ENCODE measurements around the gene SLC27A1. TPM values are rescaled to one million over a fixed set of nuclear protein-coding genes. Genes with fewer than 3 reads are reported as not detected.
A peak's percentile ranks its signal among the peaks of the same experiment; 100 is the strongest.
"Not testable (repeated sequence)": the region's sequence is repeated elsewhere in the genome, so short reads cannot be mapped to it uniquely, and the experiment has no call there.

Gene SLC27A1
- total and polyA plus RNA-seq, 12 donors: 4.9 to 107 (median 56.0) TPM

DNA sequence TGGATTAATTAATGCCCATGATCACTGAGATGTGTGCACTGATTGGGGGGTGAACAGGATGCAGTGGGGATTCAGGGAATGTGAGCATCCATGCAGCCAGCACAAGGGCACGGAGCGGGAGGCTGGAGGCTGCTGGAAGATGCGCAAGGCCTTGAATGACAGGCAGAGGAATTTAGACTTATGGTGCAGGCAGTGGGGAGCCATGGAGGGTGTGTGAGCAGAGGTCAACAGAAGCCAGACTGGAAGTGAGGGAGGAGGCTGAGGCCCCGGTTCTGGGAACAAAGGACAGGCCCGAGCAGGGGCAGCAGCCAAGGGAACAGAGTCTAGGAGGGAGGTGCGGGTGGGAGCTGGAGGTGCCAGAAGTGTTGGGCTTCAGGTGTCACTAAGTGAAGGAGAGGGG is 77.8 kb downstream of the SLC27A1 start:
- TF ChIP-seq POLR2A (IDR thresholded peaks at IDR 0.05): no peak
- TF ChIP-seq, protein P1, sequence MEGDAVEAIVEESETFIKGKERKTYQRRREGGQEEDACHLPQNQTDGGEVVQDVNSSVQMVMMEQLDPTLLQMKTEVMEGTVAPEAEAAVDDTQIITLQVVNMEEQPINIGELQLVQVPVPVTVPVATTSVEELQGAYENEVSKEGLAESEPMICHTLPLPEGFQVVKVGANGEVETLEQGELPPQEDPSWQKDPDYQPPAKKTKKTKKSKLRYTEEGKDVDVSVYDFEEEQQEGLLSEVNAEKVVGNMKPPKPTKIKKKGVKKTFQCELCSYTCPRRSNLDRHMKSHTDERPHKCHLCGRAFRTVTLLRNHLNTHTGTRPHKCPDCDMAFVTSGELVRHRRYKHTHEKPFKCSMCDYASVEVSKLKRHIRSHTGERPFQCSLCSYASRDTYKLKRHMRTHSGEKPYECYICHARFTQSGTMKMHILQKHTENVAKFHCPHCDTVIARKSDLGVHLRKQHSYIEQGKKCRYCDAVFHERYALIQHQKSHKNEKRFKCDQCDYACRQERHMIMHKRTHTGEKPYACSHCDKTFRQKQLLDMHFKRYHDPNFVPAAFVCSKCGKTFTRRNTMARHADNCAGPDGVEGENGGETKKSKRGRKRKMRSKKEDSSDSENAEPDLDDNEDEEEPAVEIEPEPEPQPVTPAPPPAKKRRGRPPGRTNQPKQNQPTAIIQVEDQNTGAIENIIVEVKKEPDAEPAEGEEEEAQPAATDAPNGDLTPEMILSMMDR (IDR thresholded peaks at IDR 0.05): no peak
- no peak for DNase-seq
- intact Hi-C loops (cut with DNase I): no loop called here
- H3K36me3 ChIP-seq (replicated peaks in 1 of 2): no peaks in the 10 kb centered on the region
- no peak overlapping the region for H3K4me3 ChIP-seq
- no peaks in the 10 kb centered on the region for H3K27me3 ChIP-seq
- peaks cover 0 to 4% of the 10 kb centered on the region in 2 donors for H3K4me1 ChIP-seq (replicated peaks in 1 of 2)
- no peak overlapping the region for H3K27ac ChIP-seq
- no peaks in the 10 kb centered on the region for H3K9me3 ChIP-seq (replicated peaks in 1 of 3)
- 78 to 95% (median 87%) methylated on average over 6 of the region's 6 CpGs for WGBS, 4 donors

DNA sequence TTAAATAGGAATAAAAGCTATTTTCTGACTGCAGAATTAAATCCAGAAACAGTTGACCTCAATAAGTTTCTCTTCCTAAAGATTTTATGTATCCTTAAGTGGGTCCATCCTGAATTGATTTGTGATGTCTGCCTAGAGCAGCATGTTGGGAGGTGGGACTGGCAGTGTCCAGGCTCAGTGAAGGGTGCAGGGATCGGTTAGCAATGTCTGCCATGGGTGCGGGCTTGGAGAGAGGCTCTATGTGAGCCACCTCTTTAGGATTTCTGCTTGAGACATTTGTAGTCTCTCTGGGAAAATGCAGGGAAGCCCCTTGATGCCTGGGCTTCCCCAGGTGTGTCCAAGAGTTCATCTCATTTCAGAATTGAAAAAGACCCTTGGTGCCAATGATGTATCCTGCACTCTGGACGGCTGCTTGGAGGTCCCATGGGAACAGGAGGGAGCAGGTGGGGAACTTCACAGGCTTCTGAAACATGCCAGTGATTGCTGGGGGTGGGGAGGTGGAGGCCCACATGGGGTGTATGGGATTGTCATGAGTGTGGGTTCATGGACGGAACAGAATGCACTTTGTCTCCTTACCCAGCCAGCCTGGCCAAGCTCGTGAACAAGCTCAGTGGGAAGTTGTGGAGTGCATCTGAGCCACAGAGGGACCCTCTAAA is 78.9 kb downstream of the SLC27A1 start:
- no peak for DNase-seq
- no peak overlapping the region for H3K27ac ChIP-seq
- no peak overlapping the region for H3K4me3 ChIP-seq
- 67 to 84% (median 73%) methylated on average over 5 of the region's 5 CpGs for WGBS, 4 donors
- no peaks in the 10 kb centered on the region for H3K36me3 ChIP-seq (replicated peaks in 1 of 2)
- H3K27me3 ChIP-seq: no peaks in the 10 kb centered on the region
- intact Hi-C loops (cut with DNase I): no loop called here
- peaks cover 4 to 13% of the 10 kb centered on the region in 2 donors for H3K4me1 ChIP-seq (replicated peaks in 1 of 2)
- no peaks in the 10 kb centered on the region for H3K9me3 ChIP-seq (replicated peaks in 1 of 3)
- TF ChIP-seq, protein P1 (IDR thresholded peaks at IDR 0.05): no peak

DNA sequence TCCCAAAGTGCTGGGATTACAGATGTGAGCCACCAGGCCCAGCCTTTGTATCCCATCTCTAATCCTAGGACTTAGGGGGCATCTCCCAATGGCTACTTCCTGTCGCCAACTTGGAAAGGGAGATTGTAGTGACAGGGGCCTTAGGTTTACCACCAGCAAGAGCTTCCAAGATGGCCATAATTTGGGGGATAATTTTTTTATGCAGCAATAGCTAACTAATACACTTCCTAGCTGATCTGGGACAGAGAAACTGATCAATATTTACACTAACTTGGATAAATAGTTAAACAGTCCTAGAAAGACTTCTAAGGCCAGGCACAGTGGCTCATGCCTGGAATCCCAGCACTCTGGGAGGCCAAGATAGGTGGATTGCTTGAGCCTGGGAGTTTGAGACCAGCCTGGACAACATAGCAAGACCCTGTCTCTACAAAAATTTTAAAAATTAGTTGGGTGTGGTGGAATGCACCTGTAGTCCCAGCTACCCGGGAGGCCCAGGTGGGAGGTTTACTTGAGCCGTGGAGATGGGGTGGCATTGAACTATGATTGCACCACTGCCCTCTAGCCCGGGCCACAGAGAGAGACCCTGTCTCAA is 79.8 kb downstream of the SLC27A1 start:
- DNase-seq: no peak
- intact Hi-C loops (cut with DNase I): no loop called here
- 86 to 94% (median 92%) methylated on average over 4 of the region's 4 CpGs for WGBS, 4 donors
- TF ChIP-seq, protein P1 (IDR thresholded peaks at IDR 0.05): no peak
- TF ChIP-seq POLR2A (IDR thresholded peaks at IDR 0.05): no peak
- H3K36me3 ChIP-seq (replicated peaks in 1 of 2): no peaks in the 10 kb centered on the region
- H3K4me1 ChIP-seq (replicated peaks in 1 of 2): peaks cover 8 to 18% of the 10 kb centered on the region in 2 donors
- no peaks in the 10 kb centered on the region for H3K27me3 ChIP-seq
- H3K27ac ChIP-seq: no peak overlapping the region
- H3K9me3 ChIP-seq (replicated peaks in 1 of 3): no peaks in the 10 kb centered on the region
- no peak overlapping the region for H3K4me3 ChIP-seq

DNA sequence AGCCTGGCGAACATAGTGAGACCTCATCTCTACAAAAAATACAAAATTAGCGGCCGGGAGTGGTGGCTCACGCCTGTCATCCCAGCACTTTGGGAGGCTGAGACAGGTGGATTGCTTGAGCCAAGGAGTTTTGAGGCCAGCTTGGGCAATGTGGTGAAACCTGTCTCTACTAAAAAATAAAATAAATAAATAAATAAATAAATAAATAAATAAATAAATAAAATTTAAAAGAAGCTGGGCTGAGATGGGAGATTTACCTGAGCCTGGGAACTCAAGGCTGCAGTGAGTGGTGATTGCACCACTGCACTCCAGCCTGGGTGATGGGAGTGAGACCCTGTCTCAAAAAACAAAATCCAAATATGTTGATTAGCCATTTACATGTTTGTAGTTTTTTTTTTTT is 82.4 kb downstream of the SLC27A1 start:
- peak overlapping the region in 1 of 5 donors; percentile 84 for H3K27ac ChIP-seq
- H3K4me1 ChIP-seq (replicated peaks in 1 of 2): peaks cover 13 to 30% of the 10 kb centered on the region in 2 donors
- intact Hi-C loops (cut with DNase I); H3K4me3 ChIP-seq; H3K27me3 ChIP-seq; H3K9me3 ChIP-seq (replicated peaks in 1 of 3); H3K36me3 ChIP-seq (replicated peaks in 1 of 2); DNase-seq: not testable (repeated sequence)
- WGBS, 4 donors: 95 to 99% (median 97%) methylated on average over 4 of the region's 4 CpGs

DNA sequence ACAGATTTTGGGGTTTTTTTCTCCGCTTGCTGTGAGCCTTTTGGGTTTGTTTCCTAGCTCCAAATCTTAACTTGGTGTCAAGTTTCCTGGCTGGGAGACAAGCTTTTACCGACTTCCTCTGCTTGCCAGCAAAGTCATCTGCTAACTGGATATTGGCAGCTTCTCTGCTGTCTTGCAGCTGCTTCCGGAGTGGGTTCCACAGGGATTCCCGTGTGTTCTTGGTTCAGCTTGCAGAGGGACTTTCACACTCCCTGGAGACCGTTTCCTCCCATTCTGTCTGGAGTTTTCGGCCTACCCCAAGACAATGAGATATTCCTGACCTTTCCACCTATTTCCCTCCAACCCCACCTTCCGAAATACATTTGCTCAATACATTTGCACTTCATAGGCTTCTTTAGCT is 82.9 kb downstream of the SLC27A1 start:
- H3K27ac ChIP-seq: peak overlapping the region in 4 of 5 donors; percentile 30 to 84 (median 64)
- peak; percentile 69 to 93 (median 87) for DNase-seq

More for the DNA sequence above, 82.9 kb downstream of the SLC27A1 start:
- no peaks in the 10 kb centered on the region for H3K9me3 ChIP-seq (replicated peaks in 1 of 3)
- 15 to 31% (median 24%) methylated on average over 7 of the region's 7 CpGs for WGBS, 4 donors
- H3K4me1 ChIP-seq (replicated peaks in 1 of 2): peaks cover 13 to 30% of the 10 kb centered on the region in 2 donors
- H3K27me3 ChIP-seq: no peaks in the 10 kb centered on the region
- intact Hi-C loops (cut with DNase I): no loop called here
- no peak overlapping the region for H3K4me3 ChIP-seq
- peaks cover 0 to 5% of the 10 kb centered on the region in 2 donors for H3K36me3 ChIP-seq (replicated peaks in 1 of 2)
- TF ChIP-seq, protein P1 (IDR thresholded peaks at IDR 0.05): no peak
- peak in 1 of 2 donors; percentile 48 for TF ChIP-seq POLR2A (IDR thresholded peaks at IDR 0.05)
